ENCODE results near the gene NELL1.
"Not testable (repeated sequence)": the region's sequence is repeated elsewhere in the genome, so short reads cannot be mapped to it uniquely, and the experiment has no call there.

NELL1 gene

DNA sequence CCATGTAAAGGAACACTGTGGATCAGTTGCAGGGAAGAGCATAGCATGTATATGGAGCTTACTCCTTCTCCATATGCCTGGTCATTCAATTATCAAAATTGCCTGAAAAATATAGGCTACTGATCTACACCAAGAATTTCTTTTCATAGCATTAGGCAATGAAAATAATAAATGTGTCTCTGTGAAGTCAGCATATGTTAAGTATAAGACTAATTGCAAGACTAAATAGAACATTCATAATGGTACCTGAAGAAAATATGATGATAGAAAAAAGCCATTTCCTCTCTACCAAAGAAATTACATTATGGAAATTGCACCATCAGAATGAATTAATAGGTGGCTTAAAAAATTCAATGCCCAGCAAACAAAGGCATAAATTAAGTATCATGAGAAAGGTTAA, 584.7 kb downstream of the NELL1 start:
- Histone ChIP-seq H3K4me3 (ENCODE audit: low read length) (no peak overlapping the region), H3K9ac (ENCODE audit: low read depth, low read length) (no peak overlapping the region), H3K4me2 (ENCODE audit: low read length) (no peak overlapping the region), H3K4me1 (ENCODE audit: control insufficient read depth, insufficient read depth, low read length) (no peaks in the 10 kb centered on the region), H3K27me3 (ENCODE audit: control insufficient read depth, insufficient read depth, low read length) (no peaks in the 10 kb centered on the region), H3K36me3 (ENCODE audit: insufficient read depth, low read length) (no peaks in the 10 kb centered on the region), H3K9me3 (replicated peaks; ENCODE audit: low read length) (no peaks in the 10 kb centered on the region)

GRCh38 chr11:21254790-21255189, 585.4 kb downstream of the NELL1 start:
- no peaks in the 10 kb centered on the region for H3K27me3 ChIP-seq (ENCODE audit: control insufficient read depth, insufficient read depth, low read length)
- H3K4me3 ChIP-seq (ENCODE audit: low read length), result no peak overlapping the region
- H3K4me2 ChIP-seq (ENCODE audit: low read length), result no peak overlapping the region
- no peak overlapping the region for H3K9ac ChIP-seq (ENCODE audit: low read depth, low read length)
- H3K4me1 ChIP-seq (ENCODE audit: control insufficient read depth, insufficient read depth, low read length), result no peaks in the 10 kb centered on the region
- no peaks in the 10 kb centered on the region for H3K36me3 ChIP-seq (ENCODE audit: insufficient read depth, low read length)
- no peaks in the 10 kb centered on the region for H3K9me3 ChIP-seq (replicated peaks; ENCODE audit: low read length)

DNA sequence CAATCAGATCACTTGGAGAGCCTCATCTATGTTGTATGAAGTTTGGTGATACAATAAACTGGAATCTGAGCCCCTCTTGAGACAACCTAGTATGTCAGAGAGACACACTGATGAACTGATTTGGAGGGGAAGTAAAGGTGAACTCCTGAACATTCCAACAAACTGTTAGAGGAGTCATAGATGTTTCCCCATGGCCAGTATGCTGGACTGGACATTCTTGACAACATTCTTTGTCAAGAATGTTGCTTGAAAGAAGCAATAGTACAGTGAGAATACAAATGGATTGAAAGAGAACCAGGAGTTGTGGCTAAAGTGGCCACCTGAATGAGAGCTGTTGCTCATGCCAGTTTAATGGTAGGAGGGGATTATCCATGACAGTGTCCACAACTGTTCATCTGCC, 588.1 kb downstream of the NELL1 start:
- no peak overlapping the region for H3K4me2 ChIP-seq (ENCODE audit: low read length)
- H3K9ac ChIP-seq (ENCODE audit: low read depth, low read length), result no peak overlapping the region
- H3K36me3 ChIP-seq (ENCODE audit: insufficient read depth, low read length), result no peaks in the 10 kb centered on the region
- no peaks in the 10 kb centered on the region for H3K4me1 ChIP-seq (ENCODE audit: control insufficient read depth, insufficient read depth, low read length)
- no peaks in the 10 kb centered on the region for H3K9me3 ChIP-seq (replicated peaks; ENCODE audit: low read length)
- H3K4me3 ChIP-seq (ENCODE audit: low read length), result no peak overlapping the region
- no peaks in the 10 kb centered on the region for H3K27me3 ChIP-seq (ENCODE audit: control insufficient read depth, insufficient read depth, low read length)

DNA sequence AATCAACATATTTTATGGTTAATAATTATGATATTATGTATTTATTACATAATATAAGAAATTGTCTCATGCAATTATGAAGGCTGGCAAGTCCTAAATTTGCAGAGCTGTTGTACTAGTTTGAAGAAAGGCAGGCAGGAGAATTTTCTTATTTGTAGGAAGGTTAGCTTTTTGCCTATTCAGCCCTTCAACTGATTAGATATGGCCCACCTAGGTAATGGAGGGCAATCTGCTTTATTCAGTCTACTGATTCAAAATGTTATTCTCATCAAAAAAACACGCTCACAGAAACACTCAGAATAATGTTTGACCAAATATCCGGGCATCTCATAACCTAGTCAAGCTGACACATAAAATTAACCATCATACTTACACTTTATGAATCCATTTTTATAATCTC, 589.0 kb downstream of the NELL1 start:
- H3K36me3 ChIP-seq (ENCODE audit: insufficient read depth, low read length), result no peaks in the 10 kb centered on the region
- no peak overlapping the region for H3K4me3 ChIP-seq (ENCODE audit: low read length)
- no peaks in the 10 kb centered on the region for H3K9me3 ChIP-seq (replicated peaks; ENCODE audit: low read length)
- no peaks in the 10 kb centered on the region for H3K4me1 ChIP-seq (ENCODE audit: control insufficient read depth, insufficient read depth, low read length)
- no peak overlapping the region for H3K9ac ChIP-seq (ENCODE audit: low read depth, low read length)
- no peak overlapping the region for H3K4me2 ChIP-seq (ENCODE audit: low read length)
- no peaks in the 10 kb centered on the region for H3K27me3 ChIP-seq (ENCODE audit: control insufficient read depth, insufficient read depth, low read length)

DNA sequence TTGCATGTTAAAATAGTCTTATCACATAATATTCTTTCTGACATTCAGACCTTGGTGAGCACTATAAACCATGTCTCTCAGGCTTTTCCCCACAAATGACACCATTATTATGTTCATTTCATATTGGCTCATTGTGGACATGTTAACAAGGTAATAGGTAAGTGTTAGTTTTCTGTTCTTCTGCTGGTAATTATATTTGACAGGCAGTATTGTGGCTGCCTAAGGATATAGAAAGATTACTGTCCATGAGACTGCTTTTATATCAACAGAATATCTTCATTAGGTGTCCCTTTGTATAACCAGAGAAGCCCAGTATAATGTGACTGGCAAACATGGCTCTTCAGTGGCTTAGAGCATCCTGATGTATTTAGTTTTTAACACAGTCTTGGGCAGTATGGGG, 590.7 kb downstream of the NELL1 start:
- Histone ChIP-seq H3K4me2 (ENCODE audit: low read length) (no peak overlapping the region), H3K9ac (ENCODE audit: low read depth, low read length) (no peak overlapping the region), H3K4me3 (ENCODE audit: low read length) (no peak overlapping the region), H3K4me1 (ENCODE audit: control insufficient read depth, insufficient read depth, low read length) (no peaks in the 10 kb centered on the region), H3K36me3 (ENCODE audit: insufficient read depth, low read length) (no peaks in the 10 kb centered on the region), H3K27me3 (ENCODE audit: control insufficient read depth, insufficient read depth, low read length) (no peaks in the 10 kb centered on the region), H3K9me3 (replicated peaks; ENCODE audit: low read length) (peaks cover 5% of the 10 kb centered on the region)

- Histone ChIP-seq H3K4me3 (ENCODE audit: low read length) (no peak overlapping the region), H3K9ac (ENCODE audit: low read depth, low read length) (no peak overlapping the region), H3K27me3 (ENCODE audit: control insufficient read depth, insufficient read depth, low read length) (no peaks in the 10 kb centered on the region), H3K9me3 (replicated peaks; ENCODE audit: low read length) (peaks cover 5% of the 10 kb centered on the region), H3K4me1 (ENCODE audit: control insufficient read depth, insufficient read depth, low read length) (no peaks in the 10 kb centered on the region), H3K36me3 (ENCODE audit: insufficient read depth, low read length) (no peaks in the 10 kb centered on the region), H3K4me2 (ENCODE audit: low read length) (no peak overlapping the region)
Observed at GRCh38 chr11:21262992-21263391, 593.6 kb downstream of the NELL1 start.

DNA sequence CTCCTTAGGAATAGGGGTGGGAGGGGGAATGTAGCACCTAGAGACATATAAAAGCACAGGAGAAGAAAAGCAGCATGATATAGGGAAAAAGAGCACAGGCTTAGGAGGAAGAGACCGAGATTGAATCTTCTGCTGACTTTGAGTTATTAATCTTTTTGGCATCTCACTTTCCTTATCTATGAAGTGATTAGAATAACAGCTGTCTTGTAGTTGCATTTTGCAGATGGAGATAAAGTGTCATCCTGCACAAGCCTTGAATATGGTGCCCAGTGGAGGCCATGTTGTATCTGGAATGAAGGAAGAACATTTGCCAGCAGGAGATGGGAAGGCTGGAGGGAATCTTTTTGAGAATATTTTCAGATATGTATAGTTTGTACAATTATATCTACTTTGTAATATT, 594.7 kb downstream of the NELL1 start:
- Histone ChIP-seq H3K4me2 (ENCODE audit: low read length) (no peak overlapping the region), H3K9me3 (replicated peaks; ENCODE audit: low read length) (peaks cover 5% of the 10 kb centered on the region), H3K4me3 (ENCODE audit: low read length) (no peak overlapping the region), H3K4me1 (ENCODE audit: control insufficient read depth, insufficient read depth, low read length) (no peaks in the 10 kb centered on the region), H3K9ac (ENCODE audit: low read depth, low read length) (no peak overlapping the region), H3K36me3 (ENCODE audit: insufficient read depth, low read length) (no peaks in the 10 kb centered on the region), H3K27me3 (ENCODE audit: control insufficient read depth, insufficient read depth, low read length) (no peaks in the 10 kb centered on the region)

GRCh38 chr11:21268036-21268435, 598.6 kb downstream of the NELL1 start:
- no peaks in the 10 kb centered on the region for H3K27me3 ChIP-seq (ENCODE audit: control insufficient read depth, insufficient read depth, low read length)
- H3K4me2 ChIP-seq (ENCODE audit: low read length), result no peak overlapping the region
- no peaks in the 10 kb centered on the region for H3K36me3 ChIP-seq (ENCODE audit: insufficient read depth, low read length)
- peaks cover 5% of the 10 kb centered on the region for H3K9me3 ChIP-seq (replicated peaks; ENCODE audit: low read length)
- no peak overlapping the region for H3K4me3 ChIP-seq (ENCODE audit: low read length)
- H3K4me1 ChIP-seq (ENCODE audit: control insufficient read depth, insufficient read depth, low read length), result no peaks in the 10 kb centered on the region
- no peak overlapping the region for H3K9ac ChIP-seq (ENCODE audit: low read depth, low read length)

GRCh38 chr11:21272139-21272538, 602.8 kb downstream of the NELL1 start:
- H3K4me1 ChIP-seq (ENCODE audit: control insufficient read depth, insufficient read depth, low read length); H3K36me3 ChIP-seq (ENCODE audit: insufficient read depth, low read length); H3K9ac ChIP-seq (ENCODE audit: low read depth, low read length); H3K4me2 ChIP-seq (ENCODE audit: low read length); H3K9me3 ChIP-seq (replicated peaks; ENCODE audit: low read length); H3K27me3 ChIP-seq (ENCODE audit: control insufficient read depth, insufficient read depth, low read length); H3K4me3 ChIP-seq (ENCODE audit: low read length): not testable (repeated sequence)

GRCh38 chr11:21278840-21279239, 609.5 kb downstream of the NELL1 start:
- Histone ChIP-seq H3K4me2 (ENCODE audit: low read length) (no peak overlapping the region), H3K9me3 (replicated peaks; ENCODE audit: low read length) (no peaks in the 10 kb centered on the region), H3K4me1 (ENCODE audit: control insufficient read depth, insufficient read depth, low read length) (no peaks in the 10 kb centered on the region), H3K27me3 (ENCODE audit: control insufficient read depth, insufficient read depth, low read length) (no peaks in the 10 kb centered on the region), H3K4me3 (ENCODE audit: low read length) (no peak overlapping the region), H3K9ac (ENCODE audit: low read depth, low read length) (no peak overlapping the region), H3K36me3 (ENCODE audit: insufficient read depth, low read length) (no peaks in the 10 kb centered on the region)

DNA sequence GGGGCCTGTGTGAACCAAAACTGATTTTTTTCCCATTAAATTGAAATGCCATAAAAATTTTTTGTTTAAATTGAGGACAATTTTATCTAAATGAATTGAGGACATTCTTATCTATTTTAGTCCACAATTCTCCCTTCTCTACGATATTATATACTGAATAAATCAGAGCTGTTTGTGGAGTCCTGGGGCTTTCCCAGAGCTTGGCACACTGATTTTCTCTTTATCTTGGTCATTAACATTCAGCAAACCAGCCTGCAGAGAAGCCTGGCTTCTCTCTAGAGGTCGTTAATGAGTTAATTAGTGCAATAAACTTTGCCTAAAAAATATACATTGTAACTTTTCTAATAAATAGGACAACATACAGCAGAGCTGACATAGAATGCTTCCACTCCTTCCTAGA, 615.7 kb downstream of the NELL1 start:
- Histone ChIP-seq H3K9ac (ENCODE audit: low read depth, low read length) (no peak overlapping the region), H3K4me3 (ENCODE audit: low read length) (no peak overlapping the region), H3K9me3 (replicated peaks; ENCODE audit: low read length) (peaks cover 5% of the 10 kb centered on the region), H3K36me3 (ENCODE audit: insufficient read depth, low read length) (no peaks in the 10 kb centered on the region), H3K27me3 (ENCODE audit: control insufficient read depth, insufficient read depth, low read length) (no peaks in the 10 kb centered on the region), H3K4me2 (ENCODE audit: low read length) (no peak overlapping the region), H3K4me1 (ENCODE audit: control insufficient read depth, insufficient read depth, low read length) (no peaks in the 10 kb centered on the region)

DNA sequence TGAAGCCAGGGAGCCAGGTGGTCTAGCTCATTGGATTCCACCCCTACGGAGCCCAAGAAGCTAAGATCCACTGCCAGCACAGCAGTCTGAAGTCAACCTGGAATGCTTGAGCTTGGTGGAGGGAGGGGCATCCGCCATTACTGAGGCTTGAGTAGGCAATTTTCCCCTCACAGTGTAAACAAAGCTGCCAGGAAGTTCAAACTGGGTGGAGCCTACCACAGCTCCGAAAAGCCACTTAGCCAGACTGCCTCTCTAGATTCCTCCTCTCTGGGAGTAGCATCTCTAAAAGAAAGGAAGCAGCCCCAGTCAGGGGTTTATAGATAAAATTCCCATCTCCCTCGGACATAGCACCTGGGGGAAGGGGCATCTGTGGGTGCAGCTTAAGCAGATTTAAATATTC, 620.3 kb downstream of the NELL1 start:
- Histone ChIP-seq H3K4me3 (ENCODE audit: low read length) (no peak overlapping the region), H3K9ac (ENCODE audit: low read depth, low read length) (no peak overlapping the region), H3K4me1 (ENCODE audit: control insufficient read depth, insufficient read depth, low read length) (no peaks in the 10 kb centered on the region), H3K9me3 (replicated peaks; ENCODE audit: low read length) (peaks cover 5% of the 10 kb centered on the region), H3K27me3 (ENCODE audit: control insufficient read depth, insufficient read depth, low read length) (no peaks in the 10 kb centered on the region), H3K36me3 (ENCODE audit: insufficient read depth, low read length) (no peaks in the 10 kb centered on the region), H3K4me2 (ENCODE audit: low read length) (no peak overlapping the region)
